HG02943 (cell line): ENCODE results near the gene CHAD.

Source experiments
- ATAC-seq: cut with Tn5 transposase; IDR thresholded peaks from one replicate; pipeline ENCODE4 v1.9.1; 2021; ENCODE audit warnings: mild to moderate bottlenecking, low read depth, moderate library complexity; ENCODE audit not compliant: unreplicated experiment

CHAD gene

DNA sequence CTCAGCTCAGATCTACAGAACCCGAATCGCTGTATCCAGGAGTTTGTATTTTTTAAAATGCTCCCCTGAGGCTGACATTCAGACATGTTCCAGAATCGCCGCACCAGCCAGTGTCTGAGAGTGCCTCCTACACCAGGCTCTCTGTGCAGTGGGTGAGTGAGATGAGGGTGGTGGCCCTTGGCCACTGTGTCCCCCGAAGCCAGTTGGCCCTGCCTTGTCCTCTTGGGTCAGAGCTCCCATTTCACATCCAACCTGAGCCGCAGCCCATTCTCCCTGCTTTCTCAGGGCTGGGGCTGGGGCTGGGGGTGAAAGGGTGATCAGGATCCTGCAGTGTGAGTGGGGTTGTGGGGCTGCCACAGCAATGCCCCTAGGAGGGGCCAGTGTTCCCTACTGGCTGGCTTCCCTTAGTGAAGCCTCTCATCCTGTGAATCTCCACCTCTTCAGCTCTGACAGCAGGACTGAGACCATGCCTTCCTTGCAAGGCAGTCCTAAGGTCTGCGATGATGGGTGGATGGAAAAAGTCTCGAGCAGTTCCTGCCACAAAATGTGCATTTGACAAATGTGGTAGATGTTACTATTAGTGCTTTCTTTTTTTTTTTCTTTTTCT lies 26.6 kb upstream of the CHAD start:
- ATAC-seq = no peak

DNA sequence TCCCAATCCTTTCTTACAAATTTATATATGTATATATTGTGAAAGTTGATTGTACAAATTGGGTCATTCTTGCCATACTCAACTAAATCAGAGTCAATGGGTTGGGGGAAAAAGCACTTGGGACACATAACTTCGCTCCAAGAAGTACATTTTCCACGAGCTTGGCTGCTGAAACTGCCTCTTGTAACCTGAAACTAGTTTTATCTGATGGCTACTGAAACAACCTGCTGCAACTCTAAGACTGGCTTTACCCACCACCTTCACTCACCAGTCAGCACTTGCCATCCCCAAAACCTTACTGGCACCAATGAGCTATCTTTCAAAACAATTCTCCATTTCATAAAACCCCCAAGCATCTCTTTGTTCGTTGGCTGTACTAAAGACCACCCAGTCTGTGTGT lies 25.1 kb upstream of the CHAD start:
- no peak for ATAC-seq

DNA sequence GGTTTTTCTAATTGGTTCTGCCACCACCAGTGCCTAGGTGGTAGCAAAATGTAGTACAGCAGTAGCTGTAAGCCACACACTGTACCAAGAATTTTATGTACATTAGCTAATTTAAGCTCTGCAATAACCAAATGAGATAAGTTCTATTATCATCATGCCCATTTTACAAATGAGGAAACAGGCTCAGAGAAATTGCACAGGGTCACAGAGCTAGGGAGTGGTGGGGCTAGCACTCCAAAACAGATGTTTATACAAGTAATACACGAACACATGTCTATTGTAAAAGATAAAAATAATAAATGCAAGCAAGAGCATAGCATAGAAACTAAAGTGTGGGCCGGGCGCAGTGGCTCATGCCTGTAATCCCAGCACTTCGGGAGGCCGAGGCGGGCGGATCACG lies 23.5 kb upstream of the CHAD start:
- no peak for ATAC-seq

DNA sequence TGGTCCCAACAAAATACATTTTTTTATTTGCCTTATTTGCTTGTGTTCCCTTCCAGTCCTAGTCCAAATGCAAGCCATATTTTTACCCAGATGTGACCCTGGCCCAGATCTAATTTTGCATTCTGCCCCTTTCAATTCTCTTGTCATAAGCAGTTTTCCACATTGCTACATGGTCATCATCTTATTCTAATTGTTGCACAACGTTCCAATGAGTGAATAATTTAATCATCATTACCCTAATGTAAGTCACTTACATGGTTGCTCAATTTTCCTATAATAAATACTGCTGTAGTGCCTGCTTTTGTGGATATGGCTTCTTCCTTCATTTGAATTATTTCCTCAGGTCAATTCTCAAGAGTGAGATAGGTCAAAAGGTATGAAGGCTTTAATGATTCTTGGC lies 22.8 kb upstream of the CHAD start:
- no peak for ATAC-seq

DNA sequence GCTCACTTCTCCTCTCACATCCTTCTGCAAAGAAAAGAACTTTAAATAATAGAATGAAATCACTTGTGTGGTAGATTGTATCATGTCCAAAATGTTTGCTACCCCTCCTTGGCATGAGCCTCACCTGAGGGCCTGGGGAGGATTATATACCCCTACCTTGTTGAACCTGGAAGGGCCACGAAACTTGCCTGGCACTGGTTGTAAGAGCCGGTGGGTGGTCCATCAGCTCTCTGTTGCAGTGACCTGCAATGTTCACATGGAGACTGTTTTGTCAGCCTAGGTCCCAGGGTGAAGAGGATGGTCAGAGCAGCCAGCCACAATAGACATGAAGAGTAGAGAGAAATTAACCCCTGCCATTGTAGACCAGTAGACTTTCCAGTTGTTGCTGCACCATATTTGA lies 20.2 kb upstream of the CHAD start:
- ATAC-seq = no peak

DNA sequence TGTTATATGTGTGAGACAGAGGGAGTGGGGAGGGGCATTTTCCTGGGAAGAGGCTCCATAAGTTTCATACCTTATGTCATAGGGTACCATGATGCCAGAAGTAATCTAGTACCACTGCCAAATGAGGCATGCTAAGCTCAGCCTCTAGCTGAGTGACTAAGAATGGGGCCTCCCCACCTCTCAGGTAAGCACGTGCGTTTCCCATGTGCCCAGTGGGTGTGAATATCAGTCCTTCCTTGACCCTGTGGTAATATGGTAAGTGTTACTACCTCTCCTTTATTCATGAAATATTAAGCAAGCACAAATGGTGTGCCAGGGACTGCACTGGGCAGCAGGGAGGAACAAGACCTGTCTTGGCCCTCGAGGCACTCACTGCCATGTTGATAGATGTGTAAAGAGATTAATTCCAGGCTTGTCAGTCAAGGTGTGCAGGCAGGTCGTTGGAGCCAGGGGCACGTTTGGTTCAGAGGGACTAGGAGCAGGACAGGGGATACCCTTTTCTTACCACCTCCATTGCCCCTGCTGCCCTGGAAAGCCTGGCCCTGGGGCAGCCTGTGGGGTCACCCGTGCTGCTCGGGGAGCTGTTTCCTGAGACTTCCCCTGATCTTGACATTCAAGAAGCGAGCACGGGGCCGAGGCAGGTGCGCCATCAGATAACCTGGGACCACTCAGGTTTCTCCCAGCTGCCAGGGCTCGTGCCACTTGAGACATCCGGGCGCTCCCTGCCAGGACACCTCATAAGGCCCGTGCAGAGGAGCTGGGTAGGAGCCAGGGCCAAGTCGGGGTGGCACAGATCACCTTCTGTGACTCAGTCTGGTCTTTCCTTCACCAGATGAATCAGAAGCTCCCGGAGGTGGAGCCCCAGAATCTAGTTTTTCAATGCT lies 18.8 kb upstream of the CHAD start:
- ATAC-seq = no peak

DNA sequence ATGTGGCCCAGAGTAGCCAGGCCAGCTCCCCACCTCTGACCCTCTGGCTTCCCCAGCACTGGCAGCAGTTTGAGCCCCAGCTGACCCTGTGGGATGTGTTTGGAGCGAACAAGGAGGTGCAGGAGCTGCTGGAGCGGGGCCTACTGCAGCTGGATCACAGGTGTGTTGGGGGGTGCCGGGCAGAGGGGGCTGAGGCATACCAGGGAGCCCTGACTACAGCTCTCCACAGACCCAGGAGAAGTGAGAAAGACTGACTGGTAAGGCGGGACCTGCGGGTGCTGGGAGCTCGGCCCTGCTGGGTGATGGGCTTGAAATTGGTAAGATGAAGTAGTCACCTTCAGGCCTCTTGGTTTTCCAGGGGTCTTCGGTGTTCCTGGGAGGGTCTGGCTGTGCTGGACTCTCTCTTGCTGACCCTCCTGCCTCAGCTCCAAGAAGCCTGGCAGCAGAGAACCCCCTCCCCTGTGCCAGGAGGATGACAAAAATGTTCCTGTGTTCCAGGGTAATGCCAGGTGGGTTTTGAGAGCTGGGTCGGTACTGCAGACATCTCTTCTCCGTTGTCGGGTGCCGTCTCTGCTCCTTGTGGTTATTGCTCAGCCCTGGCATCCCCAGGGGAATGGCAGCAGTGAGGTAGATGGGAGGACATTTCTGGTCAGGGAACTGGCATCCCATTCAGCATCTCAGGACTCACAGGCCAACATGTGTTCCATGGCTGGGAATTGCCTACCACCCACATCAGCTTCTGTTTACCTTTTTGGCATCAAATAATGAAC lies 15.9 kb upstream of the CHAD start:
- no peak for ATAC-seq

DNA sequence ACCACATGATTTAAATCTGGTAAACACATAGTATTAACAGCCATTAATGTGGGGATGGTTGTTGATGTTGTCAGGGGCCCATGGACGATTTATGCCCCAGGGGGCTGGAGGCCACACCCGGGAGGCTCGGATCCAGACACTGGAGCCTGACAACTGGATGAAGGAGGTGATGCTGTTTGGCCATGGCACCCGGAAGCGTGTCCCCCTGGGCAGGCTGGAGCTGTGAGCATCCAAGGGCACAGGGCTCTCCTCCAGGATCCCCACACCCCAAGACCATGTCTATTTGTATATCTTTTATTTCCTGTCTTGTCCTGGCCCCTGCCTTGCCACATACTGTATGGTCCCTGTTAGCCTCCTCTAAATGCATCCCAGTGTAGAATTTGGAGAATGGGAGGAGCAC lies 14.6 kb upstream of the CHAD start:
- no peak for ATAC-seq

DNA sequence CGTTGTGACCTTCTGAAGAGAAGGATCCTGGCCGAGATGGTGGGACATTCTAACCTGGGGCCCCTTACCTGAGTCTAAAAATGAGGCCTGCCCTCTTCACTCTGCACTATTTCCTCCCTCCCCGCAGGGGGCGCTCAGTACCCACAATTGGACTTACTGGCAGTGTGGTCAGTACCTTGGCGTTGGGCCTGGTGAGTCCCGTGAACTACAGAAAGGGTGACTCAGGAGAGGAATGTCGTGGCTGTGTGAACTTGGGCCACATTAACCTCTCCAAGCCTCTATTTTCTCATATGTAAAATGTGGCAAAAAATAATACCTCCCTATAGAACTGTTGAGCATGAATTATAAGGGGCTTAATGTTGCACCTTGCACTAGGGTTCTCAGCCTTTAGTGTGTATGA lies 13.8 kb upstream of the CHAD start:
- ATAC-seq = no peak

DNA sequence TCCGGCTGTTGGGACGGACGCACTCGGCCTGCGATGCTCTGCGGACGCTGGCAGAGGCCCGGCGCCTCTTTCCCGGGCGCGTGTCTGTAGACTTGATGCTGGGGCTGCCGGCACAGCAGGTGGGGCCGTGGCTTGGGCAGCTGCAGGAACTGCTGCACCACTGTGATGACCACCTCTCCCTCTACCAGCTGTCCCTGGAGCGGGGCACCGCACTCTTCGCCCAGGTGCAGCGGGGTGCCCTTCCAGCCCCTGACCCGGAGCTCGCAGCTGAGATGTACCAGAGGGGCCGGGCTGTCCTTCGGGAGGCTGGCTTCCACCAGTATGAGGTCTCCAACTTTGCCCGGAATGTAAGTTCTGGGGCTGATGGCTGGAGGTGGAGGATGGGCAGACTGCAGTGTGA lies 13.4 kb upstream of the CHAD start:
- no peak for ATAC-seq

DNA sequence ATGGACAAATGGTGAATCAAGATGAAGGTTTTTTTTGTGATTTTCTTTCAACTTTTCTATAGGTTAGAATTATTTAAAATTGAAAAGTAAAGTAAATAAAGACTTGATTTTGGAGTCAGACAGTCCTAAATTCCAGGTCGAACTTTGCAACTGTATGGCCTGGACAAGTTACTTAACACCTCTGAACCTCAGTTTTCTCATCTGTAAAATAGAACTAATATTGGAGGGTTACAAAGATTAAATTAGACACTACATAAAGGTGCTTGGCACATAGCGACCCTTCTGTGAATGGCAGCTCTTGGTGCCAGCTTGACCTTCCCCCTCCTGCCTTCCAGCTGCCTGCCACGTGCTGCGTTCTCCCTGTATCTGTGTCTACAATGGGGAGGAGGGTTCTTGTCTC lies 13.0 kb upstream of the CHAD start:
- no peak for ATAC-seq

DNA sequence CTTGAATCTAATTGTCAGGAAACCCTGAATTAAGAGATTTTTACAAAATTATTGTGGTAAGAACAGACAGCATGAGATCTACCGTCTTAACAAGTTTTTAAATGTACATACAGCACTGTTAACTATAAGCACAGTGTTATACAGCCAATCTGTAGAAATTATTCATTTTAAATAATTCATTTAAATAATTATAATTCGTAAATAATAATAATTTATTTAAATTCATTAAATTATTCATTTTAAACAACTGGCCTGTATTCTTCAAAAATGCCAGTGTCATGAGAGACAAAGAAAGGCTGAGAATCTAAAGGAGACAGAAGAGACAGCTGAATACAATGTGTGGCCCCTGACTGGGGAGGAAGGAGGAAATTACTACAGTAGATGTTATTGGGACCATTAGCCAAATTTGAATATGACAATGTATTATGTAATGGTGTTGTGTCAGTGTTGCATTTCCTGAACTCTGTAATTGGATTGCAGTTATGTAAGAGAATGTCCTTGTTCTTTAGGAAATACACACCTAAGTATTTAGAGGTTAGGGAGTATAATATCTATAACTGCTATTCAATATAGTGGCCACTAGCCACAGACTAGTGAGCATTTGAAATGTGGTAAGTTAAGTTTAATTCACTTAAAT lies 12.3 kb upstream of the CHAD start:
- no peak for ATAC-seq

DNA sequence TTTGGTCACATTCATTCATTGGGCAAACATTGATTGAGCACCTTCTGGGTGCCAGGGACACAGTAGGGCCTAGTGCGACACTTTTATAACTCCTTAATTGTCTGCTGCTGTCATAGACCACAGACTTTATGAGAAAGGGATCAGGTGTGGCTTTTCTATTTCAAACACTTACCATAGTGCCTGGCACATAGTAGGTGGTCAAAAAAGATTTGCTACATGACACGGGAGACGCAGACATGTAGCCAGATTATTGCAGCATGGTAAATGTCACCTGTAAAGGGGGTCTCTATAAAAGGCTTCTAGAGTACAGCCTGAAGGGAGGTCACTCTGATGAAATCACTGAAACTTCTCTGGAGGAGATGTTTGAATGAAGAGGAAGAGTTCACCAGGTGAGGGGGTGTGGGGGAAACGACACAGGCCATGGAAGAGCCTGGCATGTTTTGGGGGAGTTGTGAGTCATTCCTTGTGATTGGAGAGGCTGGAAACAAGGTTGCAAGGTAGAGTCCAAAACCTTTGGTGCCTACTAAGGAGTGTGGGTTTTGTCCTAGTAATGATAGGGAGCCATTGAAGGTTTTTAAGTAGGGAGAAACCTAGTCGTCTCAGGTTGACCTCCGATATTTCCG lies 11.6 kb upstream of the CHAD start:
- ATAC-seq = no peak

DNA sequence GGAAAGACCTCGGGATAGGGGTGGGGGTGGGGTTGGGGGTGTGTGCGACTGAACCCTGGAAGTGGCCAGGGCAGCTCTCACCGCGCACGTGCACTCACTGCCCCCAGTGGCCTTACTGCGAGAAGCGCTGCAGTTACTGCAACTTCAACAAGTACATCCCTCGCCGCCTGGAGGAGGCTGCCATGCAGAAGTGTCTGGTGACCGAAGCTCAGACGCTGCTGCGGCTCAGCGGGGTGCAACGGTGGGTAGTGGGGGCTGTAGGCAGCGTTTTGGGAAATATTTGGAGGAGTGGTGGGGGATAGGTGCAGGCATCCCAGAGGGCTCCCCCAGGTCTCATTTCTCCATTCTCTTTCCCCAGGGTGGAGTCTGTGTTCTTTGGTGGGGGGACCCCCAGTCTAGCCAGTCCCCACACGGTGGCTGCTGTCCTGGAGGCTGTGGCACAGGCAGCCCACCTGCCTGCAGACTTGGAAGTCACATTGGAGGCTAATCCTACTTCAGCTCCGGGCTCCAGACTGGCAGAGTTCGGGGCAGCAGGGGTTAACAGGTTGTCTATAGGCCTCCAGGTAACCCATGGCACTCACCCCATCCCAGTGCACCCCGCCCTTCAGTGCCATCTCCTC lies 11.0 kb upstream of the CHAD start:
- no peak for ATAC-seq

DNA sequence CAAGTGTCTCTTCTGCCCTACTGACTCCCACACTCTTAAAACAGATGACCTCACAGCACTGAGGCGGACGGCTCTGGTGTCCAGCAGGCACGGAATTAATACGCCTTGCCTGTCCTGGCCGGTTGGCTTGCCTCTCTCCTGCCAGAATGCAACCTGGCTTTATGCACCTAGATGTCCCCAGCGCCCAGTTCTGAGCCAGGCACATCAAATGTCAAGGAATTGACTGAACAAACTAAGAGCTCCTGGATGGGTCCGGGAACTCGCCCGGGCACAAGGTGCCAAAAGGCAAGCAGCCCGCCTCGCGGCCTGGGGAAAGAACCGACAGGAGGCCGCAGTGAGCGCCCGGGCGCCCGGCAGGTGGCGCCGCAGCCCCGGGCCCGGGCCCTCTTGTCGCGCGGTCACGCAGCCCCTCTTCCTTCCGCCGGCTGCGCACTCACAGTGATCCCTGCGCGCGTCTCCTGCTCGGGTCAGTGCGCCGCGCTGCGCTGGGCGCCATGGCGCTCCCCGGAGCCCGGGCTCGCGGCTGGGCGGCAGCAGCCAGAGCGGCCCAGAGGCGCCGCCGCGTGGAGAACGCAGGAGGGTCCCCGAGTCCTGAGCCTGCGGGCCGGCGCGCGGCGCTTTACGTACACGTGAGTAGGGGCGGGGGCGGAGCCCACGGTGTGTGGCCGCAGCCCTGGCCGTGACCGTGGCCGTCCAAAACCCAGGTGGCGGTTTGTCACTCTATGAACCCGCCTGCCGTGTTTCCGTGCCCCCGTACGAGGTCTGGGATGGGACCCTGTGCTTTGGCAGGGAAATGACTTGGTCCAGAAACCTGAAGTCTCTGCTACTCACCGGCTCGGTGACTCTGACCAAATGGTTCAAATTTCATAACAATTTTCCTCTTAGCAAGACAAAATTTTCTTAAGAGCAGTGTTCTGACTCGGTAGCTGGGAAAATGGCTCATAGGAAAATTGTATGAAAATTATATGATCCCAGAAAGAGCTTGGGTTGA lies 10.0 kb upstream of the CHAD start, which contains the start of gene RSAD1:
TSS of gene RSAD1 (plus strand) at position 470 of the 991 bp plus-strand sequence. CDS start at position 495, 25 bp downstream.
- peak; percentile 74 for ATAC-seq

DNA sequence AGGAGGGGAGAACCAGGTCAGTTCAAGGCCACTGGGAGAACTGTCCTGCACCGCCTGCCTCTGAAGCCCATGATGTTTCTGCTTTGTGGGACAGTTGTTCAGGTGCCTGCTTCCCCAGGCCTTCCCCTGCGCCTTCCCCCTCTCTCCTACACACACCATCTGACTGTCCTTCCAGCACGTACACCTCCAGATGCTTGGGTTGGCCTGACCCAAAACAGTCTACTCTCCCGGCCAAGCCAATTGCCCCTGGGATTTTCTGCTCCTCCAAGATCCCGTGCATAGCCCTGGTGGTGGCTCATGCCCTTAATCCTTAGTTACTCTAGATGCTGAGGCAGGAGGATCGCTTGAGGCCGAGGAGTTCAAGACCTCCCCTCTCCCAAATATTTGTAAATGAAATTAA lies 9.3 kb upstream of the CHAD start:
- ATAC-seq = no peak

DNA sequence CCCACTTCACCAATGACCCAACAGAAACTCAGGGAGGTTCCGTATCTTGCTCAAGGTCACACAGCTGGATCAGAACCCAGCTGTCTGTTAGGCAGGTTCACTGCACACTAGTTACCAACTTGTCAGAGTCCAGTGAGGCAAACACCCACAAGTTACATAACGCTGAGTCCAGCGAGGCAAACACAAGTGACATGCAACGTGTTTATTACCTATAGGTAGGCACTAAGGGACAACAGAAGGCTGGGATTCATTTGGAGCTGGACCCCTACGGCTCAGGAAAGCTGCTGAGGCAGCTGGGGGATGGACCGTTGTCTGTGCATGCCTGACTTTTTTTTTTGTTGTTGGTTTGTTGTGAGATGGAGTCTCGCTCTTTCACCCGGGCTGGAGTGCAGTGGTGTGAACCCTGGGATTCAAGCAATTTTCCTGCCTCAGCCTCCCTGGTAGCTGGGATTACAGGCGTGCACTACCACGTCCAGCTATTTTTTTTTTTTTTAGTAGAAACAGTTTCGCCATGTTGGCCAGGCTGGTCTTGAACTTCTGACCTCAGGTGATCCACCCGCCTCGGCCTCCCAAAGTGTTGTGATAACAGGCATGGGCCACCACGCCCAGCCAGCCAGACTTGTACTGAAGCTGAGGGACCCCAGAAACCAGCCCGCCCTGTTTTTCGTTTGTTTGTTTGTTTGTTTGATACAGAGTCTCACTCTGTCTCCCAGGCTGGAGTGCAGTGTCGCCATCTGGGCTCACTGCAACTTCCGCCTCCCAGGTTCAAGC lies 8.1 kb upstream of the CHAD start:
- no peak for ATAC-seq
